Left ventricle myocardium inferior (tissue), 1 donor: ENCODE measurements around the gene BCL7C. TPM values are rescaled to one million over a fixed set of nuclear protein-coding genes. Genes with fewer than 3 reads are reported as not detected.

Experiments used
- DNase-seq: peaks from one replicate; pipeline ENCODE4 v3.0.0-alpha.2; 2020
- H3K27ac ChIP-seq: fragments of 200-600 bp; replicated peaks from 2 replicates; pipeline ENCODE4 v1.8.0; 2021
- H3K27me3 ChIP-seq: fragments of 200-600 bp; 2 replicates; pipeline ENCODE4 v1.8.0; 2021; ENCODE audit warnings: low read depth
- H3K36me3 ChIP-seq: fragments of 200-600 bp; 2 replicates; pipeline ENCODE4 v1.8.0; 2021
- H3K4me1 ChIP-seq: fragments of 200-600 bp; 2 replicates; pipeline ENCODE4 v1.8.0; 2021
- H3K4me3 ChIP-seq: fragments of 200-600 bp; 2 replicates; pipeline ENCODE4 v1.8.0; 2021; ENCODE audit warnings: mild to moderate bottlenecking, moderate library complexity
- H3K9me3 ChIP-seq: fragments of 200-600 bp; replicated peaks from 2 replicates; pipeline ENCODE4 v1.8.0; 2021
- intact Hi-C: fragments of 100-400 bp; cut with micrococcal nuclease; formaldehyde crosslinking; loops from one replicate; pipeline ENCODE4 v1.11.0; 2022
- microRNA-seq: library from miRNA; unstranded; fragments of <30 nt; microRNA quantifications from one replicate; pipeline ENCODE4 v1.2.0, GENCODE V29; 2020
- total RNA-seq: library from RNA; stranded (reverse); fragmentation: NEBNext Ultra II Directional; extraction: Animal tissue kit (Norgen Biotek cat#: 25700); gene quantifications from one replicate; pipeline ENCODE4 v1.2.1, GENCODE V29; 2021
- TF ChIP-seq, protein P1 (sequence below): fragments of 200-600 bp; IDR thresholded peaks from 2 replicates; pipeline ENCODE4 v1.8.0; 2021; ENCODE audit warnings: antibody characterized with exemption, mild to moderate bottlenecking, borderline replicate concordance
- donor health status: DM: no; HTN: yes; CAD: no; lungs with severe emphysema.

Gene BCL7C
- total RNA-seq, 1 donor from 2014 or later = 25.2 TPM

DNA sequence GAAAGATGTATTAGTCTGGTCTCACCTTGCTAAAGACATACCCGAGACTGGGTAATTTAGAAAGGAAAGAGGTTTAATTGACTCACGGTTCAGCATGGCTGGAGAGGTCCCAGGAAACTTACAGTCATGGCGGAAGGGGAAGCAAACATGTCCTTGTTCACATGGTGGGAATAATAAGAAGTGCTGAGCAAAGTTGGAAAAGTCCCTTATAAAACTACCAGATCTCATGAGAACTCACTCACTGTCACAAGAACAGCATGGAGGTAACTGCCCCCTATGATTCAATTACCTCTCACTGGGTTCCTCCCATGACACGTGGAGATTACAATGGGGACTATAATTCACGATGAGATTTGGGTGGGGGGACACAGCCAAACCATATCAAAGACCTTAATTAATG is 53.3 kb downstream of the BCL7C start:
- no peak for DNase-seq
- no peak overlapping the region for H3K4me3 ChIP-seq
- no peak overlapping the region for H3K27ac ChIP-seq
- H3K36me3 ChIP-seq = no peaks in the 10 kb centered on the region
- intact Hi-C loops = loop anchor here (10.0 kb wide), 1 partner anchor 64 kb away; no protein-coding TSS in a partner anchor
- H3K4me1 ChIP-seq = peaks cover 18% of the 10 kb centered on the region
- no peaks in the 10 kb centered on the region for H3K9me3 ChIP-seq
- H3K27me3 ChIP-seq = no peaks in the 10 kb centered on the region
- TF ChIP-seq, protein P1, sequence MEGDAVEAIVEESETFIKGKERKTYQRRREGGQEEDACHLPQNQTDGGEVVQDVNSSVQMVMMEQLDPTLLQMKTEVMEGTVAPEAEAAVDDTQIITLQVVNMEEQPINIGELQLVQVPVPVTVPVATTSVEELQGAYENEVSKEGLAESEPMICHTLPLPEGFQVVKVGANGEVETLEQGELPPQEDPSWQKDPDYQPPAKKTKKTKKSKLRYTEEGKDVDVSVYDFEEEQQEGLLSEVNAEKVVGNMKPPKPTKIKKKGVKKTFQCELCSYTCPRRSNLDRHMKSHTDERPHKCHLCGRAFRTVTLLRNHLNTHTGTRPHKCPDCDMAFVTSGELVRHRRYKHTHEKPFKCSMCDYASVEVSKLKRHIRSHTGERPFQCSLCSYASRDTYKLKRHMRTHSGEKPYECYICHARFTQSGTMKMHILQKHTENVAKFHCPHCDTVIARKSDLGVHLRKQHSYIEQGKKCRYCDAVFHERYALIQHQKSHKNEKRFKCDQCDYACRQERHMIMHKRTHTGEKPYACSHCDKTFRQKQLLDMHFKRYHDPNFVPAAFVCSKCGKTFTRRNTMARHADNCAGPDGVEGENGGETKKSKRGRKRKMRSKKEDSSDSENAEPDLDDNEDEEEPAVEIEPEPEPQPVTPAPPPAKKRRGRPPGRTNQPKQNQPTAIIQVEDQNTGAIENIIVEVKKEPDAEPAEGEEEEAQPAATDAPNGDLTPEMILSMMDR = no peak

DNA sequence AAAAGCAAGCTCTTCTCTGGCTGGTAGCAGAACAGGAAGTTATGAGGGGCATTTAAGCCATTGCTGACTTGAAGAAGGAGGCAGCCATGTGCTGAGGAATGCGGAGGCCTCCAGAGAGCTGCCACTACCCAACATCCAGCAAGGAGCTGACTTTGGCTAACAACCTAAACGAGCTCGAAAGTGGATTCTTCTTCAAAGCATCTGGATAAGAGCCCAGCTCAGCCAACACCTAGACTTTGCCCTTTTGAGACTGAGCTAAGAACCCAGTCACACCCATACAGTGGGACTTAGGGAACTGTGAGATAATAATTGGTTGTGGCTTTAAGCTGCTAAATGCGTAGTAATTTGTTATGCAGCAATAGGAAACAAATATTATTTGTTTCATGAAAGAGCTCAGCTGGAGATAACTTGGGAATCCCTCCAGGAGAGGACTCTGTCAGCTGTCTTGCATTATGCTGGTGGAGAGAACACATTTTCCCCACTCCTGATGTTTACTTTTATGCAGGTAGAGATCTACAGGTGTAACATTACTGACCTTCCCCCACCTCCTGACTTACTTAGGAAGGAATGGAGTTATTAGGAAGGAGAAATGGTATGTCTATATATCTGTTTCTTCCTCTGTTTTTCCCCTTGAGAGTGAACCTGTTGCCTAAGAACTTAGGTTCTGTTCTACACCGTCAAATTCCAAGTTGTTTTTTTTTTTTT is 54.2 kb downstream of the BCL7C start:
- H3K27ac ChIP-seq = no peak overlapping the region
- H3K36me3 ChIP-seq = no peaks in the 10 kb centered on the region

DNA sequence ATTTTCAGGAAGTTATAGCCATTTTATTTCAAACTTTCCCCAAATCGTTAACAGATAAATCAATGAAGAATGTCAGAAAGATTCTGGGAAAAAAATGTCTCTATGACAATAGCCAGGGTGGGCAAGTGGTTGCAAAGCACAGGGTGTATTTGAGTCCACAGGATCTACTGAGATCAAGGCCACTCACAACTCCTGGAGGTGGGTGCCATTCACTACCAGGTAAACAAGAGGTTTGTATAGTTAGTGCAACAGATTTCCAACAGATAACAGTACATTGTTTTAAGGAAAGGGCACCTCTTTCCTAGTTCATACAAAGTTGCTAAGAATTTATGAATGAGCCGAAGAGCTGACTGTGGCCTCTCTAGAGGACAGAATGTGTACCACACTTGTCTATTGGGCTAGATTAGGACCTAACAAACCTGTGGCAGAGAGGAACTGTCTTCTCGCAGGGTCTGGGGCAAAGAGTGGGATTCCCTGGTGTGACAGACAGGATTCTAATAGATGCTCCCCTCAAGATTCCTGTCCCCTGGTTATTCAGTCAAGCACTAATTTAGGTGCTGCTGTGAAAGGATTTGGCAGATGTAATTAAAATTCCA is 54.9 kb downstream of the BCL7C start:
- H3K36me3 ChIP-seq = no peaks in the 10 kb centered on the region
- H3K27ac ChIP-seq = no peak overlapping the region
- no peak overlapping the region for H3K4me3 ChIP-seq
- intact Hi-C loops = no loop called here
- no peaks in the 10 kb centered on the region for H3K27me3 ChIP-seq
- peaks cover 4% of the 10 kb centered on the region for H3K4me1 ChIP-seq
- DNase-seq = no peak
- TF ChIP-seq, protein P1 = no peak
- H3K9me3 ChIP-seq = no peaks in the 10 kb centered on the region

More for the DNA sequence above, 54.2 kb downstream of the BCL7C start:
- DNase-seq = no peak
- TF ChIP-seq, protein P1 = no peak
- intact Hi-C loops = loop anchor here (10.0 kb wide), 1 partner anchor 65 kb away; no protein-coding TSS in a partner anchor
- Histone ChIP-seq H3K27me3 (no peaks in the 10 kb centered on the region), H3K9me3 (no peaks in the 10 kb centered on the region), H3K4me3 (no peak overlapping the region), H3K4me1 (peaks cover 9% of the 10 kb centered on the region)

DNA sequence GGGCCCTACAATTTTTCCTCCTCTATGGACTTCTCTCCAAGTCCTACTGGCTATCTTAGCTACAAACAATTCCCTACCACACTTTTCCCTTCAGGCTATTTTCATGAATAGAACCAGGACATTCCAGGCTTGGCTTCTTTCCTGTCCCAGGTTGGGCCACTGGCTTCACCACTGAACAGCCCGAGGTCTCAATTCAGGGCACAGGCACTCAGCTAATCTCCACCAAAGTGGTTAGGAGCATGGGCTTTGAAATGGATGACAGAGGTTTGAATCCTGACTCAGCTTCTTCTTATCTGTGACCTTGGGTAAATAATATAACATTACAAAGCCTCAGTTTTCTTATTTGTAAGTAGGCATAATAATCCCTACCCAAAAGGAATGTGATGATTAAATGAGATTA is 56.0 kb downstream of the BCL7C start:
- no peaks in the 10 kb centered on the region for H3K27me3 ChIP-seq
- peaks cover 4% of the 10 kb centered on the region for H3K4me1 ChIP-seq
- no peaks in the 10 kb centered on the region for H3K9me3 ChIP-seq
- intact Hi-C loops = no loop called here
- H3K4me3 ChIP-seq = no peak overlapping the region
- DNase-seq = no peak
- TF ChIP-seq, protein P1 = no peak
- peak overlapping the region; percentile 14 for H3K27ac ChIP-seq
- H3K36me3 ChIP-seq = peaks cover 7% of the 10 kb centered on the region

Small RNA genes within 50 kb of the gene (microRNA-seq; reads per million reads assigned to microRNA genes)
- gene MIR4519 = 1.6 reads per million
- not detected for gene MIR762

Other genes with a start within 250 kb of the BCL7C start
- 15.4 TPM for gene PRR14, start 243.1 kb downstream of the BCL7C start, total RNA-seq
- gene FBRS, start 235.6 kb downstream of the BCL7C start, total RNA-seq = 27.8 TPM
- 42.5 TPM for gene SRCAP, start 194.9 kb downstream of the BCL7C start, total RNA-seq
- 15.6 TPM for gene PHKG2, start 145.7 kb downstream of the BCL7C start, total RNA-seq
- 0.69 TPM for gene CFAP119, start 132.0 kb downstream of the BCL7C start, total RNA-seq
- 35.6 TPM for gene RNF40, start 131.8 kb downstream of the BCL7C start, total RNA-seq
- 21.1 TPM for gene ZNF629, start 106.9 kb downstream of the BCL7C start, total RNA-seq
- 9.6 TPM for gene CTF1, start 2.5 kb upstream of the BCL7C start, total RNA-seq
- 6.3 TPM for gene FBXL19, start 29.5 kb upstream of the BCL7C start, total RNA-seq
- 12.2 TPM for gene ORAI3, start 55.0 kb upstream of the BCL7C start, total RNA-seq
- 7.4 TPM for gene SETD1A, start 63.7 kb upstream of the BCL7C start, total RNA-seq
- 5.5 TPM for gene HSD3B7, start 91.1 kb upstream of the BCL7C start, total RNA-seq
- gene STX1B, start 116.6 kb upstream of the BCL7C start, total RNA-seq = 0.77 TPM
- gene STX4, start 139.5 kb upstream of the BCL7C start, total RNA-seq = 43.1 TPM
- gene ZNF668, start 180.2 kb upstream of the BCL7C start, total RNA-seq = 5.3 TPM
- 9.6 TPM for gene ZNF646, start 180.3 kb upstream of the BCL7C start, total RNA-seq
- gene PRSS53, start 194.9 kb upstream of the BCL7C start, total RNA-seq = 1.2 TPM
- 39.5 TPM for gene VKORC1, start 200.7 kb upstream of the BCL7C start, total RNA-seq
- gene BCKDK, start 214.3 kb upstream of the BCL7C start, total RNA-seq = 75.9 TPM
- 72.0 TPM for gene KAT8, start 223.6 kb upstream of the BCL7C start, total RNA-seq
- not detected for gene PRSS8, start 241.7 kb upstream of the BCL7C start, total RNA-seq